ENCODE results near the gene PAPPA. TPM values are rescaled to one million over a fixed set of nuclear protein-coding genes. Genes with fewer than 3 reads are reported as not detected.

The PAPPA gene
- total and polyA plus RNA-seq, 2 donors from 2014 or later: 4.2 to 10.2 TPM

- H3K27ac ChIP-seq (ENCODE audit: low read depth in 2 of 2, low read length in 2 of 2): no peak overlapping the region
- intact Hi-C loops (cut with DNase I): no loop called here
- H3K9ac ChIP-seq (ENCODE audit: low read length in 3 of 3): no peak overlapping the region
- no peaks in the 10 kb centered on the region for H3K27me3 ChIP-seq (ENCODE audit: control insufficient read depth, insufficient read depth, low read length)
- no peak for FAIRE-seq
- no peaks in the 10 kb centered on the region for H3K4me1 ChIP-seq (ENCODE audit: control insufficient read depth in 2 of 3, insufficient read depth in 2 of 3, low read depth in 1 of 3, low read length in 3 of 3)
- no peak for DNase-seq
- no peak overlapping the region for H3K4me3 ChIP-seq (ENCODE audit: low read length in 3 of 3)
- no peaks in the 10 kb centered on the region for H3K9me3 ChIP-seq (ENCODE audit: control insufficient read depth in 2 of 3, insufficient read depth in 1 of 3, low read length in 3 of 3)
- TF ChIP-seq, protein P1, sequence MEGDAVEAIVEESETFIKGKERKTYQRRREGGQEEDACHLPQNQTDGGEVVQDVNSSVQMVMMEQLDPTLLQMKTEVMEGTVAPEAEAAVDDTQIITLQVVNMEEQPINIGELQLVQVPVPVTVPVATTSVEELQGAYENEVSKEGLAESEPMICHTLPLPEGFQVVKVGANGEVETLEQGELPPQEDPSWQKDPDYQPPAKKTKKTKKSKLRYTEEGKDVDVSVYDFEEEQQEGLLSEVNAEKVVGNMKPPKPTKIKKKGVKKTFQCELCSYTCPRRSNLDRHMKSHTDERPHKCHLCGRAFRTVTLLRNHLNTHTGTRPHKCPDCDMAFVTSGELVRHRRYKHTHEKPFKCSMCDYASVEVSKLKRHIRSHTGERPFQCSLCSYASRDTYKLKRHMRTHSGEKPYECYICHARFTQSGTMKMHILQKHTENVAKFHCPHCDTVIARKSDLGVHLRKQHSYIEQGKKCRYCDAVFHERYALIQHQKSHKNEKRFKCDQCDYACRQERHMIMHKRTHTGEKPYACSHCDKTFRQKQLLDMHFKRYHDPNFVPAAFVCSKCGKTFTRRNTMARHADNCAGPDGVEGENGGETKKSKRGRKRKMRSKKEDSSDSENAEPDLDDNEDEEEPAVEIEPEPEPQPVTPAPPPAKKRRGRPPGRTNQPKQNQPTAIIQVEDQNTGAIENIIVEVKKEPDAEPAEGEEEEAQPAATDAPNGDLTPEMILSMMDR (IDR thresholded peaks at IDR 0.05; ENCODE audit: borderline replicate concordance, extremely low read depth, insufficient read depth): no peak
- no peaks in the 10 kb centered on the region for H3K36me3 ChIP-seq (ENCODE audit: control insufficient read depth in 2 of 3, insufficient read depth in 3 of 3, low read length in 3 of 3)
Measured at GRCh38 chr9:116137581-116137980, 16.0 kb upstream of the PAPPA start.

DNA sequence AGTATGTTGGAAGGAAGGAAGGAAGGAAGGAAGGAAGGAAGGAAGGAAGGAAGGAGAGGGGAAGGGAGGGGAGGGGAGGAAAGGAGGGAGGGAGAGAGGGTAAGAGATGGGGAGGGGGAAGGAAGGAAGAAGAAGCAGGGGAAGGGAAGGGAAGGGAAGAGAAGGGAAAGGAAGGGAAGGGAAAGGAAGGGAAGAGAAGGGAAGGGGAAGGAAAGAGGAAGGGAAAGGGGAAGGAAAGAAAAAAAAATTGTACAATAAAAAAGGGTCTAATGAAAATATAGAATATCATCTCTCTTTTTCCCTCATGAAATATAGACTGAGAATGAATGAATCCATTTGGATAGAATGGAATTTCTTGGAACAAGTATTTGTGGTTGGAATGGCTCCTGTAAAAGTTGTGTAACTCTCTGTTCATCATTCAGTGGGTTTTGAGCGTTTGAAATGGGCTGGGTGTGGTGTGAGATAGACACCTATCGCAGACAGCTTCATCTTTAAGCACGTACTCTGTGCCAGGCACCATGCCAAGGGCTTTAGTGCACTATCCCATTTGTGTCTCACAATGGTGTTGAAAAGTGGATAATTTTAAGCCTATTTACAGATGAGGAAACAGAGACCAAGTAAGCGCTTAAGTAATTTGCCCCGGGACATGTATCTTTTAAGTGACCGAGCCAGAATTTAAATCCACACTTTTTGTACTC is 11.6 kb upstream of the PAPPA start:
- H3K9ac ChIP-seq (ENCODE audit: low read length in 3 of 3): no peak overlapping the region
- no peaks in the 10 kb centered on the region for H3K36me3 ChIP-seq (ENCODE audit: control insufficient read depth in 2 of 3, insufficient read depth in 3 of 3, low read length in 3 of 3)
- TF ChIP-seq, protein P1 (IDR thresholded peaks at IDR 0.05; ENCODE audit: borderline replicate concordance, extremely low read depth, insufficient read depth): no peak
- no peak overlapping the region for H3K27ac ChIP-seq (ENCODE audit: low read depth in 2 of 2, low read length in 2 of 2)
- no peak overlapping the region for H3K4me3 ChIP-seq (ENCODE audit: low read length in 3 of 3)
- no peak for DNase-seq
- no peaks in the 10 kb centered on the region for H3K4me1 ChIP-seq (ENCODE audit: control insufficient read depth in 2 of 3, insufficient read depth in 2 of 3, low read depth in 1 of 3, low read length in 3 of 3)
- H3K27me3 ChIP-seq (ENCODE audit: control insufficient read depth, insufficient read depth, low read length): no peaks in the 10 kb centered on the region
- H3K9me3 ChIP-seq (ENCODE audit: control insufficient read depth in 2 of 3, insufficient read depth in 1 of 3, low read length in 3 of 3): no peaks in the 10 kb centered on the region
- intact Hi-C loops (cut with DNase I): no loop called here
- FAIRE-seq: no peak

- Histone ChIP-seq H3K4me3 (ENCODE audit: low read length in 3 of 3) (no peak overlapping the region), H3K27ac (ENCODE audit: low read depth in 2 of 2, low read length in 2 of 2) (no peak overlapping the region), H3K9me3 (ENCODE audit: control insufficient read depth in 2 of 3, insufficient read depth in 1 of 3, low read length in 3 of 3) (no peaks in the 10 kb centered on the region), H3K4me1 (ENCODE audit: control insufficient read depth in 2 of 3, insufficient read depth in 2 of 3, low read depth in 1 of 3, low read length in 3 of 3) (no peaks in the 10 kb centered on the region), H3K36me3 (ENCODE audit: control insufficient read depth in 2 of 3, insufficient read depth in 3 of 3, low read length in 3 of 3) (no peaks in the 10 kb centered on the region), H3K27me3 (ENCODE audit: control insufficient read depth, insufficient read depth, low read length) (no peaks in the 10 kb centered on the region), H3K9ac (ENCODE audit: low read length in 3 of 3) (no peak overlapping the region)
- intact Hi-C loops (cut with DNase I): no loop called here
- FAIRE-seq (no peak), DNase-seq (no peak)
- TF ChIP-seq, protein P1 (IDR thresholded peaks at IDR 0.05; ENCODE audit: borderline replicate concordance, extremely low read depth, insufficient read depth): no peak
Measured at GRCh38 chr9:116142706-116143492, 10.7 kb upstream of the PAPPA start.
